Measurements from ENCODE around the gene ENKUR.

- no peak for TF ChIP-seq CTCF (IDR thresholded peaks at IDR 0.05)
- TF ChIP-seq POLR2A (IDR thresholded peaks at IDR 0.05) = no peak
Measured at GRCh38 chr10:24988831-24989640, 26.9 kb downstream of the ENKUR start.

Data from tibial nerve (tissue), 3 donors.